OCI-LY3 (cell line): ENCODE data around the gene KDM1A.

ENCODE experiments used
- H2AFZ ChIP-seq: fragments of 200-600, 300-600 bp; shearing (Covaris generic); 2 replicates; pipeline ENCODE4 v1.6.0; 2014; ENCODE audit warnings: antibody characterized with exemption, low read depth, low read length
- H3K27ac ChIP-seq: fragments of 200-600, 300-600 bp; sonication (generic); 2 replicates; pipeline ENCODE4 v1.5.1; 2014; ENCODE audit warnings: mild to moderate bottlenecking, low read length, moderate library complexity, mixed read lengths
- H3K27me3 ChIP-seq: fragments of 200-600, 300-600 bp; sonication (generic); 2 replicates; pipeline ENCODE4 v1.6.1; 2014; ENCODE audit warnings: low read depth, low read length, mixed read lengths
- H3K36me3 ChIP-seq: fragments of 200-600, 300-600 bp; sonication (generic); replicated peaks from 2 replicates; pipeline ENCODE3; 2014; ENCODE audit warnings: low read depth, low read length, mixed read lengths
- H3K4me1 ChIP-seq: fragments of 300-600, 200-600 bp; sonication (generic); 2 replicates; pipeline ENCODE4 v1.6.1; 2014; ENCODE audit warnings: low read length, mixed read lengths
- H3K4me2 ChIP-seq: fragments of 200-600, 300-600 bp; sonication (generic); 2 replicates; pipeline ENCODE4 v1.6.1; 2014; ENCODE audit warnings: low read length, mixed read lengths
- H3K4me3 ChIP-seq: fragments of 300-600, 200-600 bp; sonication (generic); 2 replicates; pipeline ENCODE4 v1.5.1; 2014; ENCODE audit warnings: antibody characterized with exemption, mild to moderate bottlenecking, low read length, moderate library complexity
- H3K79me2 ChIP-seq: fragments of 300-600, 200-600 bp; shearing (Covaris generic); 2 replicates; pipeline ENCODE4 v1.6.1; 2014; ENCODE audit warnings: mild to moderate bottlenecking, low read length, mixed read lengths
- H3K9ac ChIP-seq: fragments of 300-600, 200-600 bp; shearing (Covaris generic); 2 replicates; pipeline ENCODE4 v1.6.0; 2014; ENCODE audit warnings: mild to moderate bottlenecking, low read length, moderate library complexity
- H3K9me3 ChIP-seq: fragments of 200-600, 300-600 bp; shearing (Covaris generic); 2 replicates; pipeline ENCODE4 v1.6.1; 2014; ENCODE audit warnings: low read length, mixed read lengths; ENCODE audit not compliant: insufficient read depth
- H4K20me1 ChIP-seq: fragments of 200-600, 300-600 bp; sonication (generic); 2 replicates; pipeline ENCODE4 v1.6.1; 2016; ENCODE audit warnings: low read length, mixed read lengths; ENCODE audit not compliant: insufficient read depth
- EZH2phosphoT487 ChIP-seq: fragments of 200-600 bp; shearing (Covaris generic); IDR thresholded peaks from 2 replicates; pipeline ENCODE4 v1.6.1; 2018; ENCODE audit warnings: antibody characterized with exemption, mixed run types, low read depth
- TF ChIP-seq, protein P1 (sequence below): fragments of 200-600, 300-600 bp; sonication (generic); IDR thresholded peaks from 2 replicates; pipeline ENCODE4 v1.5.1; 2014; ENCODE audit warnings: antibody characterized with exemption, low read length, low read depth

Gene KDM1A

DNA sequence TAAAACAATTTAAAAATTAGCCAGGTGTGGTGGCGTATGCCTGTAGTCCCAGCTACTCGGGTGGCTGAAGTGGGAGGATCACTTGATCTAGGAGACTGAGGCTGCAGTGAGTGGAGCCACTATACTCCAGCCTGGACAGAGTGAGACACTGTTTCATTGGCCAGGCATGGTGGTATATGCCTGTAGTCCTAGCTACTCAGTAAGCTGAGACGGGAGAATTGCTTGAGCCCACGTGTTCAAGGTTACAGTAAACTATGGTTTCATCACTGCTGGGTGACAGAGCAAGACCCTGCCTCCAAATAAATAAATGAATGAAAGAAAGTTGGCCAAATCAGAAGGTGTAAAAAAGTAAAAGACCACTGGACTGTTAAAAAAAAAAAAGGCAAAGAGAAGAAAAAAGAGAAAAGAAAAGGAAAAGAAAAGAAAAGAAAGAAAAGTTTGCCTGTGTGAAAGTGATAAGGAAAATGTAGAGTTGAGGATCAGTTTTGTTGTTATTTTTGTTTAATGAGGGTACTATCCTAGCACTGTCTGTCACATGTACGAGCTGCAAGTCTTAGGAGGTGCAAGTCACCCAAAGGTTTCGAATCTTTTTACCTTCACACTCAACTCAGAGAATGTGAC, 97.1 kb downstream of the KDM1A start:
- no peak overlapping the region for H3K4me2 ChIP-seq
- no peak overlapping the region for H2AFZ ChIP-seq
- TF ChIP-seq EZH2phosphoT487: no peak
- TF ChIP-seq, protein P1, sequence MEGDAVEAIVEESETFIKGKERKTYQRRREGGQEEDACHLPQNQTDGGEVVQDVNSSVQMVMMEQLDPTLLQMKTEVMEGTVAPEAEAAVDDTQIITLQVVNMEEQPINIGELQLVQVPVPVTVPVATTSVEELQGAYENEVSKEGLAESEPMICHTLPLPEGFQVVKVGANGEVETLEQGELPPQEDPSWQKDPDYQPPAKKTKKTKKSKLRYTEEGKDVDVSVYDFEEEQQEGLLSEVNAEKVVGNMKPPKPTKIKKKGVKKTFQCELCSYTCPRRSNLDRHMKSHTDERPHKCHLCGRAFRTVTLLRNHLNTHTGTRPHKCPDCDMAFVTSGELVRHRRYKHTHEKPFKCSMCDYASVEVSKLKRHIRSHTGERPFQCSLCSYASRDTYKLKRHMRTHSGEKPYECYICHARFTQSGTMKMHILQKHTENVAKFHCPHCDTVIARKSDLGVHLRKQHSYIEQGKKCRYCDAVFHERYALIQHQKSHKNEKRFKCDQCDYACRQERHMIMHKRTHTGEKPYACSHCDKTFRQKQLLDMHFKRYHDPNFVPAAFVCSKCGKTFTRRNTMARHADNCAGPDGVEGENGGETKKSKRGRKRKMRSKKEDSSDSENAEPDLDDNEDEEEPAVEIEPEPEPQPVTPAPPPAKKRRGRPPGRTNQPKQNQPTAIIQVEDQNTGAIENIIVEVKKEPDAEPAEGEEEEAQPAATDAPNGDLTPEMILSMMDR: no peak
- no peaks in the 10 kb centered on the region for H3K79me2 ChIP-seq
- H3K27me3 ChIP-seq: no peaks in the 10 kb centered on the region
- no peak overlapping the region for H3K27ac ChIP-seq
- H3K9me3 ChIP-seq: no peaks in the 10 kb centered on the region
- H4K20me1 ChIP-seq: peaks cover 3% of the 10 kb centered on the region; the same call in 1 of the 2 replicates
- no peaks in the 10 kb centered on the region for H3K36me3 ChIP-seq
- no peak overlapping the region for H3K4me3 ChIP-seq
- no peak overlapping the region for H3K9ac ChIP-seq
- H3K4me1 ChIP-seq: peaks cover 10% of the 10 kb centered on the region

DNA sequence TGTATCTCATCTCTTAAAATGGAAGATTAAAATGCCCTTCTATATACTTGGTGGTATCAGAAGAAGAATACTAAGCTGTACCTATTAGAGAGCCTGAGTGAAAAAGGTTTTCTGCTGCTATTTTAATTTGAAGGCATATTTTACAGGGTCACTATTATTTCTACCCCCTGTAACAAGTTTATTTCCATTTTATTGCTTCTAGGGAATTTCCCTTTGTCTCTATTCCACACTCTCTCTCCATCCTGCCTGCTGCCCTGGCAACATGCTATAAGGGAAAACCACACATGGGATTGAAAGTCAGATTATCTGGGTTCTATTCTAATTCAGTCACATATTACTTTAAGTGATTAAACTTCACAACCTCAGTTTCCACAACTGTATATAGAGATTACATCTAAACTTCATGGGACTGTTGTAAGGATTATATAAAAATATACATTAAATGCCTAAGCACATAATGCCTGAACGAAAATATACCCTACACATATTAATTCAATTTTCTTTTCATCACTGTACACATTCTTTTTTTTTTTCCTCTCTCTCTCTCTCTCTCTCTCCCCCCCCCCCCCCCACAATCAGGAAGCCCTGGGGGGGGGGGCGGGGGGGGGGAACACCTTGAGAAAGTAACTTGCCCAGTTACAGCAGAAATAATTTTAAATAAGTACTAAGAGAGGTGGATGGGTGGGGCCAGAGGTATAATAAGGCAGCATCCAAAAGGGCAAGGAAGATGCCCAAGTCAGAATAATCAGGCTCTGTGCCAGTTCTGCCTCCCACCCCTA, 97.8 kb downstream of the KDM1A start:
- Histone ChIP-seq H3K4me2 (no peak overlapping the region), H3K4me1 (peaks cover 10% of the 10 kb centered on the region), H3K27me3 (no peaks in the 10 kb centered on the region), H2AFZ (no peak overlapping the region), H3K9ac (no peak overlapping the region), H3K36me3 (no peaks in the 10 kb centered on the region), H3K27ac (no peak overlapping the region), H4K20me1 (peaks cover 3% of the 10 kb centered on the region; the same call in 1 of the 2 replicates), H3K9me3 (no peaks in the 10 kb centered on the region), H3K79me2 (peaks cover 1% of the 10 kb centered on the region; the same call in 1 of the 2 replicates), H3K4me3 (no peak overlapping the region)
- TF ChIP-seq, protein P1: no peak
- TF ChIP-seq EZH2phosphoT487: no peak

DNA sequence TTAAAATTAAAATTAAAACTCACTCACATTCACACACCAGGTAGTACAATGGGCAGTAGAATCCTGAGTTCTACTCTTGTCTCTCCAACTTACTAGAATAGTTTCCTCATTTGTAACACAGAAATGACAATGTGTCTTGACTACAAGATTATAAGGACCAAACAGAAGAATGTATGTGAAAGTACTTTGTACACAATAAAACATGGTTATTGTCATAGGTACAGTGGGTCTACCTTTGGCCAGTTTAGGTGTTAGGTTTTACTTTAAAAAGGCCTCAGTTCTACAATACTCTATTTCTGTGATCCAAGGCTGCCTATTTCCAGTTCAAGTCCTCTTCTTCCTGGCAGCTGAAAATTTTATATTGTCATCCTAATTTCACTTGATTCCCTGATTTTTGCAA, 99.1 kb downstream of the KDM1A start:
- H3K79me2 ChIP-seq: peaks cover 4% of the 10 kb centered on the region; the same call in 1 of the 2 replicates
- H3K4me2 ChIP-seq: no peak overlapping the region
- H3K36me3 ChIP-seq: no peaks in the 10 kb centered on the region
- no peak overlapping the region for H3K9ac ChIP-seq
- peaks cover 3% of the 10 kb centered on the region; the same call in 1 of the 2 replicates for H4K20me1 ChIP-seq
- H3K27ac ChIP-seq: no peak overlapping the region
- no peaks in the 10 kb centered on the region for H3K9me3 ChIP-seq
- no peak for TF ChIP-seq EZH2phosphoT487
- TF ChIP-seq, protein P1: no peak
- no peak overlapping the region for H3K4me3 ChIP-seq
- no peak overlapping the region for H2AFZ ChIP-seq
- no peaks in the 10 kb centered on the region for H3K27me3 ChIP-seq
- H3K4me1 ChIP-seq: peaks cover 10% of the 10 kb centered on the region
